ENCODE measurements around the gene FAM163A.
"Not testable (repeated sequence)": the region's sequence is repeated elsewhere in the genome, so short reads cannot be mapped to it uniquely, and the experiment has no call there.

The FAM163A gene

GRCh38 chr1:179742717-179743678 is at the start of gene FAM163A:
TSS of gene FAM163A (plus strand) at chr1:179743291. CDS start at chr1:179813098, 69,807 bp downstream.
- no peak for DNase-seq

GRCh38 chr1:179694530-179694929 is 48.6 kb upstream of the FAM163A start:
- DNase-seq: not testable (repeated sequence)

GRCh38 chr1:179702946-179703539 is 40.0 kb upstream of the FAM163A start:
- no peak for DNase-seq

DNA sequence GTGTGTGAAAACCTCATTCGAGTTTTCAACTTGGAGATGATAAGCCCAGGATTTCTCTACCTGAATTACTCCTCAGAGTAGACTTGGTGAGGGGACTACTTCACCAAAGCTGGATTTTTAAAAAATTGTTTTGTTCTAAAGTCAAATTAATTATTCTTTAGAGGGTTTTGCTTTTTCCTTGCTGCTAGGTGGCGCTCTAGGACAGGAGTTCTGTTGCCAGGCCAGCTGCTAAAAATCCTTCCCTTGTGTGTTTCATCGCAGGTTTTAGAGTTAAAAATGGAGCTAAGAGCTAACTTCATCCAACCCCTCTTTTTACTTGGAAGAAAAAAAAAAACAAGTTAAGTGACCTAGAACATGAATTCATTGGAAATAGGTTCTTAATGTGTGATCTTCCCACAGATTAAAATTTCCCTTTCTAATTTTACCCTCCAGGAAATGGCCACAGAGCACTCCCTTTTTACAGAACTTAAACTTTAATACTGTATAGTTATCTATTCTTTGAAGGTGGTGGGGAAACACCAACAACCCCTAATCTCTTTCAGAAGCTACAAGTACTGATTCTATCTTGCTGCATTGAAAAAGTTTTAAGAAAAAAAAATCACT is 36.7 kb upstream of the FAM163A start:
- peak; percentile 40 for DNase-seq

GRCh38 chr1:179707406-179707805 is 35.7 kb upstream of the FAM163A start:
- DNase-seq: no peak

DNA sequence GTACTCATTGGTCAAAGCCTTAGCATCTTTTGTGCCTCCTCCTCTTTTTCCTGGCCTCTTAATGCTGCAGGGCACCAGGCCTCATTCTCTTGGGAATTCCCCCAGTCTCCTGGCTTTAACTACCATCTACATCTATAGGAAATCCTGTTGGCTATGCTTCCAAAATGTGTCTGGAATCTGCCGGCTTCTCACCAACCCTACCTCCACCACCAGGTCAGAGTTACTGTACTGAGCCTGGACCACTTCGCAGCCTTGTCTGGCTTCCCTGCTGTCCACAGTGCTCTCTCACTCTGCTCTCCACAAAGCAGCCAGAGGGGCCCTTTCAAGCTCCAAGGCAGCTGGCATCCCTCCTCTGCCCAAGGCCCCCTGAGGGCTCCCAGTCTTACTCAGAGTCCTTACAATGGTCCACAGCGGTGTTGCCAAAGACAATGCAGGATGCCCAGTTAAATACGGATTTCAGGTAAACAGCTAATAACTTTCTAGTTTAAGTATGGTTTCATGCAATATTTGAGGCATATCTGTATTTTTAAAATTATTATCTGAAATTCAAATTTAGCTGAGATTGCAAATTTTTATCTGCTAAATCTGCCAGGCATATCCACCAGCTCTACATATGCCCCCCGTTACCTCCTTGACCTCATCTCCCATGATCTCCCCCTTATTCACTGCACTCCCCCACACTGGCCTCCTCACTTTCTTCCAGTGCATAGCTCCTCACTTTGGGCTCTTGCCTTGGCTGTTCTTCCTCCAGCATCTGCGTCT is 34.5 kb upstream of the FAM163A start:
- no peak for DNase-seq

DNA sequence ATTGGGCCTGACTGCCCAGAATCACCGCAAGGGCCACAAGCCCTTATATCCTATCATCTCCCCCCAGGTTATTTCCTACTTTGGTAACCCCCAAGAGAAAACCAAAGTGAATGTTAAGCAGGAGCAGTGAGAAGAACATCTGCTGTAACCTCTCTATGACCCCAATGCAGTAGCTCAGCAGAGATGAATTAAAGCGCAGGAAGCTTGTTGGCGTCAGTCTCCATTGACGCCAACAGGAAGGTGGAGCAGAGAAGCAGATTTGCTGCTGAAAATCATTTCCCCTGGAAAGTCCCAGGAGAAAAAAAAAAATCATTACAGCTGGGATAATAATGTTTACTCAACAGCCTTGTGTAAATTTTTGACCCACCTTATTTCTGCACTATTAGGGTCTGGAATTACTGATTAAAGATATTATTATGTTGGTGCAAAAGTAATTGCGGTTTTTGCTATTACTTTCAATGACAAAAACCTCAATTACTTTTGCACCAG is 33.2 kb upstream of the FAM163A start:
- no peak for DNase-seq

DNA sequence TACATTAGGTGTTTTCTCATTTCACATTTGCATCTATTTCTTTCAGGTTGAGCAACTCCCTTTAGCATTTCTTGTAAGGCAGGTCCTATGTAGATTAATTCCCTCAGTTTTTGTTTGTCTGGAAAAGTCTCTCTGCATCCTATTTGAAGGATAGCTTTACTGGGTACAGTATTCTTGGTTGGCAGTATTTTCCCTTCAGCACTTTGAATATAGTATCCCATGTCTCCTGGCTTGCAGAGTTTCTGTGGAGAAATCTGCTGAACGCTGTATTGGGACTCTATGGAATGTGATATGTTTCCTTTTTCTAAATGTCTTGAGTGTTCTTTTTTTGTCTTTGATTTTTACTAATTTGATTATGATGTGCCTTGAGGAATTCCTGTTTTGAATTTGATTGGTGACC is 28.9 kb upstream of the FAM163A start:
- no peak for DNase-seq

DNA sequence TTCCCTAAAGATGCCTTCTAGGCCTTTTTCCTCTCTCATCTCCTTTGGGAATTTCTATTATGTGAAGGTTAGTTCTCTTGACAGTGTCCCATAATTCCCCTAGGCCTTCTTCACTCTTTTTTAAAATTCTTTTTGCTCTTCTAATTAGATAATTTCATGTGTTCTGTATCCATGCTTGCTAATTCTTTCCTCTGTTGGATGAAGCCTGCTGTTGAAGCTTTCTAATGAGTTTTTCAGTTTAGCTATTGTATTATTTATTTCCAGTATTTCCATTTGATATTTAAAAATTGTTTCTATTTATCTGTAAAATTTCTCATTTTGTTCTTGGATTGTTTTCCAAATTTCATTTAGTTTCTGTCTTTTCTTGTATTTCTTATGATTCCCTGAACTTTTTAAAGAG is 28.5 kb upstream of the FAM163A start:
- DNase-seq: no peak

GRCh38 chr1:179719272-179719671 is 23.8 kb upstream of the FAM163A start:
- DNase-seq: no peak

- no peak for DNase-seq
Observed at GRCh38 chr1:179728271-179728670, 14.8 kb upstream of the FAM163A start.

GRCh38 chr1:179729881-179730280 is 13.2 kb upstream of the FAM163A start:
- DNase-seq: no peak

GRCh38 chr1:179731643-179732042 is 11.4 kb upstream of the FAM163A start:
- DNase-seq: no peak

- DNase-seq: no peak
Observed at GRCh38 chr1:179742291-179742690, 800 bp upstream of the FAM163A start.

GRCh38 chr1:179743679-179744400 is 749 bp downstream of the FAM163A start:
- DNase-seq: no peak

DNA sequence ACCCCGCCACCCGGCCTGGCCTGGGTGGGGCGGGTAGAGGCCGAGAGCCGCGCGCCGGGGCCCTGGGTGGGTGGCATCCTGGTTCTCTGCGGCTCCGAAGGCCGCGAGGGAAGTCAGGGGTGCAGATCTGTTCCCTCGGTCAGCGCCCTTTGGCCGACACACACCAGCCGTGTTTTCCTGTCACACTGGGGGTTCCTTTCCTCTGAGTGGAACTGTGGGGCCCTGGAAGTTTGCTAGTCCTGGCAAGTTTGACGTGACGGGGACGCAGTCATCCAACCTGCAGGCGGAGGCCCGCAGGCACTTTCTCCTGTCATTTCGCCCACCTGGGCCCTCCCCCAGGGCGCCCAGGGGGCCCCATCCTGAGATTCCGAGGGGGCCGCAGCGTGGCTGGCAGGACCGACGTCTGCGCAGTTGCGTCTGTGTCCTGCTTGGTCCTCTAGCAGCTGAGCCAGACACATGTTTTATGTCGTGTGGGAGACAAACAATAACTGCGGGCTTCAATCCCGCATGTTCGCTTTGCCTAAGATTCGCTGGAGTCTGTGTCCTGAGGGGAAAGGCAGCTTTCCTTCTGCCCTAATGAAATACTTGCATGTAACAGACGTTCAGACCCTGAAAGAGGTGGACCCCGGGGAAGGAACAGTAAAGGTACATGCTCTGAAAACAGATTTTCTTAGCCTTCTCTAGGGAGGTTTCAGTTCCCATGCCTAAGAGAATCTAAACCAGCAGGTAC is 1.5 kb downstream of the FAM163A start:
- no peak for DNase-seq

DNA sequence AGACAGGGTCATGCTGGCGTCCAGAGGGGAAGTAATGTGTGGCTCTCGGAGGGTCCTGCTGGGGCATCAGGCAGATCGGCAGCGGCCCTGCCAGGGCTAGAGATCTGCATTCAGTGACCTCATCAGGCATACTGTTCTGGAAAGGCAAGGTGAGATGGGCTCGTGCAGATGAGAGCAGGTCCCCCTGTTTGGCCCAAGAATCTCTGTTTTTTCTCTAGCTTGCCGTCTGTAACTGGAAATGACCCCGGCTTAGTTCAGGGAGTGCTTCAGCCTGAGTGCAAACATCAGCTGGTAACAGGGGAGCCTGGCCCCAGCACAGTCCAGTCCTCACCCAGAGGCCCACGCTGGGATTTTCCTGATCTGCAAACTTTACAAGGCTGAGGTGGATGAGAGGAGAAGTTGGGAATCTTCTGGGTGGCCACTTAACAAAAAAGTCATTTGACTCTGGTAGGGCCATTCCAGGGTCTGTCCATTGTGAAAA is 2.1 kb downstream of the FAM163A start:
- DNase-seq: no peak

DNA sequence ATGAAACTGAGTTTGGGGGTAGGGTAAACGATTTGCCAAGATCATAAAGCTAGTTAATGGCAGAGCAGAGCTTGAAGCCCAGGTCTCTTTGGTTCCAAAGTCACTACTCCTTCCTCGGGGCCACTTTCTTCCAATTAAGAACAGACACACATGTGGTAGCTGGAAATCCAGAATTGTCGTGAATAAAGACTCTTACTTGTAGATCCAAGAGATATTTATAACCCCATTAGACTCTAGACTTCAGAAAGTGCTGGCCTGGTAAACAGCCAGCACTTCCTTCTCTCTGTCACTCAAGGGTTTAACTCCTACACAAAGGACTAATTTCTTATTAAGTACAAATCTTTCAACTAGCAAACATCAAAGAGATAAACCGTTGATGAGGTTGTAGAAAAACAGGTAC is 2.7 kb downstream of the FAM163A start:
- no peak for DNase-seq

GRCh38 chr1:179747611-179748010 is 4.5 kb downstream of the FAM163A start:
- DNase-seq: no peak

- DNase-seq: no peak
Observed at GRCh38 chr1:179748772-179749171, 5.7 kb downstream of the FAM163A start.

GRCh38 chr1:179750630-179751029 is 7.5 kb downstream of the FAM163A start:
- DNase-seq: no peak

Measured in NCI-H748 treated with DMSO at 0.1 percent for 48 hours (cell line).